K562 (cell line): ENCODE results near the gene CCT7. TPM values are rescaled to one million over a fixed set of nuclear protein-coding genes. Genes with fewer than 3 reads are reported as not detected.
A peak's percentile ranks its signal among the peaks of the same experiment; 100 is the strongest.

Source experiments
- AFF4 ChIP-seq: sonication (generic); formaldehyde crosslinking; IDR thresholded peaks from 2 replicates; pipeline ENCODE4 v1.8.0; 2023; ENCODE audit warnings: mild to moderate bottlenecking, missing genetic modification reagents
- CCNT2 ChIP-seq: IDR thresholded peaks from 2 replicates; pipeline ENCODE4 v1.6.1; 2011; ENCODE audit warnings: borderline replicate concordance, low read depth, mild to moderate bottlenecking, moderate library complexity, mixed read lengths, low read length; ENCODE audit not compliant: insufficient read length; ENCODE audit errors: extremely low read depth
- CEBPG ChIP-seq, 3 experiments: fragments of 200-800 bp in 1 of 3; sonication (Bioruptor generic) in 1 of 3; sonication (generic) in 1 of 3; formaldehyde crosslinking in 1 of 3; IDR thresholded peaks in 2 of 3; conservative IDR thresholded peaks in 1 of 3; 2 replicates each; pipeline versions ENCODE4 v1.6.1 to v1.8.0; 2016 to 2022; ENCODE audit warnings: missing compliant biosample characterization in 2 of 3, missing genetic modification characterization in 2 of 3, mild to moderate bottlenecking in 1 of 3, missing genetic modification reagents in 1 of 3
- KLF1 ChIP-seq: fragments of 450-650 bp; IDR thresholded peaks from 2 replicates; pipeline ENCODE4 v1.6.1; 2016; ENCODE audit warnings: missing genetic modification characterization, missing compliant biosample characterization
- MBD2 ChIP-seq: sonication (generic); IDR thresholded peaks from 2 replicates; pipeline ENCODE4 v1.6.1; 2016; ENCODE audit warnings: low read depth, borderline replicate concordance
- MYC ChIP-seq, 2 experiments: fragments of 250-450 bp in 1 of 2; sonication (Bioruptor Pico) in 1 of 2; IDR thresholded peaks; 2 replicates each; pipeline versions ENCODE4 v1.5.1 to v1.6.1; 2012 to 2021; ENCODE audit warnings: low read depth in 2 of 2, borderline replicate concordance in 1 of 2, improper control_type of control experiment in 1 of 2, low read length in 1 of 2, mild to moderate bottlenecking in 1 of 2, moderate library complexity in 1 of 2
- RBFOX2 ChIP-seq: fragments of 200-400 bp; formaldehyde crosslinking; IDR thresholded peaks from 2 replicates; pipeline ENCODE4 v1.6.1; 2017; ENCODE audit warnings: low read depth, mild to moderate bottlenecking, low read length, moderate library complexity
- RREB1 ChIP-seq: fragments of 250-450 bp; sonication (Bioruptor Pico); IDR thresholded peaks from 2 replicates; pipeline ENCODE4 v1.4.0; 2020
- ZNF174 ChIP-seq: fragments of 250-450 bp; sonication (Bioruptor Pico); IDR thresholded peaks from 2 replicates; pipeline ENCODE4 v1.4.0; 2020; ENCODE audit warnings: mild to moderate bottlenecking
- ZSCAN32 ChIP-seq: fragments of 450-650 bp; formaldehyde crosslinking; IDR thresholded peaks from 2 replicates; pipeline ENCODE4 v1.4.0; 2020; ENCODE audit warnings: mild to moderate bottlenecking, moderate library complexity
- polyA plus RNA-seq, 8 experiments: library from polyadenylated mRNA; depleted of rRNA in 4 of 8; stranded (reverse) in 5 of 8; unstranded in 3 of 8; fragments of >200 nt; fragmentation: Nextera tagmentation in 2 of 8; fragmentation: Illumina TruSeq in 1 of 8; extraction: Ambion mirVana in 2 of 8; extraction: Trizol in 1 of 8; gene quantifications; 2 replicates each; pipeline versions ENCODE4 v1.2.1 to v1.2.3, GENCODE V29; 2011 to 2014; ENCODE audit warnings: inconsistent platforms in 1 of 8, missing spikeins in 1 of 8
- total RNA-seq, 7 experiments: library from RNA; depleted of rRNA in 6 of 7; stranded (reverse); fragments of >200 nt in 6 of 7; fragmentation: Illumina TruSeq in 2 of 7; extraction: Trizol in 2 of 7; gene quantifications; 2 replicates each; pipeline versions ENCODE4 v1.2.1 to v1.2.3, GENCODE V29; 2011 to 2021; ENCODE audit warnings: low replicate concordance in 1 of 7
- TF ChIP-seq, protein P1 (sequence below): sonication (generic); formaldehyde crosslinking; IDR thresholded peaks from 2 replicates; pipeline ENCODE4 v1.8.1; 2023; ENCODE audit warnings: mild to moderate bottlenecking, missing genetic modification reagents, moderate library complexity

Gene CCT7
- total and polyA plus RNA-seq, 9 of the 15 experiments (the other 6 are each of a cell fraction or from before 2014, with no cell fraction given): 326 to 856 (median 638) TPM

GRCh38 chr2:73233932-73234832 is at the start of gene CCT7 (continued):
- TF ChIP-seq ZSCAN32 (no peak), MYC (IDR thresholded peaks at IDR 0.05; ENCODE audit: low read depth, low read length) (peak; percentile 95), MYC (CRISPR knock-in tag; IDR thresholded peaks at IDR 0.05; ENCODE audit: borderline replicate concordance, low read depth) (peak; percentile 94), RREB1 (CRISPR knock-in tag) (no peak), ZNF174 (CRISPR knock-in tag) (no peak), CEBPG (CRISPR knock-in tag; IDR thresholded peaks at IDR 0.05) (0 out of 2 replicates have a peak, but pooled peaks have one; percentile 4), CEBPG (tag; conservative IDR thresholded peaks at IDR 0.05 in 1 of 2, IDR thresholded peaks at IDR 0.05 in 1 of 2) (no peak), MBD2 (peak; percentile 78), AFF4 (CRISPR knock-in tag) (no peak), KLF1 (peak; percentile 66; the same call in 1 of the 2 replicates), CCNT2 (no peak), RBFOX2 (peak; percentile 98)
- TF ChIP-seq, protein P1, sequence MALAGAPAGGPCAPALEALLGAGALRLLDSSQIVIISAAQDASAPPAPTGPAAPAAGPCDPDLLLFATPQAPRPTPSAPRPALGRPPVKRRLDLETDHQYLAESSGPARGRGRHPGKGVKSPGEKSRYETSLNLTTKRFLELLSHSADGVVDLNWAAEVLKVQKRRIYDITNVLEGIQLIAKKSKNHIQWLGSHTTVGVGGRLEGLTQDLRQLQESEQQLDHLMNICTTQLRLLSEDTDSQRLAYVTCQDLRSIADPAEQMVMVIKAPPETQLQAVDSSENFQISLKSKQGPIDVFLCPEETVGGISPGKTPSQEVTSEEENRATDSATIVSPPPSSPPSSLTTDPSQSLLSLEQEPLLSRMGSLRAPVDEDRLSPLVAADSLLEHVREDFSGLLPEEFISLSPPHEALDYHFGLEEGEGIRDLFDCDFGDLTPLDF (CRISPR knock-in tag): peak; percentile 60
